GM21717 (cell line): ENCODE data around the gene FOXC1.

Source experiments
- ATAC-seq: cut with Tn5 transposase; IDR thresholded peaks from one replicate; pipeline ENCODE4 v1.9.1; 2021; ENCODE audit warnings: mild to moderate bottlenecking, moderate library complexity; ENCODE audit not compliant: unreplicated experiment

FOXC1 gene

GRCh38 chr6:1584146-1584545 lies 25.6 kb upstream of the FOXC1 start:
- ATAC-seq: no peak

DNA sequence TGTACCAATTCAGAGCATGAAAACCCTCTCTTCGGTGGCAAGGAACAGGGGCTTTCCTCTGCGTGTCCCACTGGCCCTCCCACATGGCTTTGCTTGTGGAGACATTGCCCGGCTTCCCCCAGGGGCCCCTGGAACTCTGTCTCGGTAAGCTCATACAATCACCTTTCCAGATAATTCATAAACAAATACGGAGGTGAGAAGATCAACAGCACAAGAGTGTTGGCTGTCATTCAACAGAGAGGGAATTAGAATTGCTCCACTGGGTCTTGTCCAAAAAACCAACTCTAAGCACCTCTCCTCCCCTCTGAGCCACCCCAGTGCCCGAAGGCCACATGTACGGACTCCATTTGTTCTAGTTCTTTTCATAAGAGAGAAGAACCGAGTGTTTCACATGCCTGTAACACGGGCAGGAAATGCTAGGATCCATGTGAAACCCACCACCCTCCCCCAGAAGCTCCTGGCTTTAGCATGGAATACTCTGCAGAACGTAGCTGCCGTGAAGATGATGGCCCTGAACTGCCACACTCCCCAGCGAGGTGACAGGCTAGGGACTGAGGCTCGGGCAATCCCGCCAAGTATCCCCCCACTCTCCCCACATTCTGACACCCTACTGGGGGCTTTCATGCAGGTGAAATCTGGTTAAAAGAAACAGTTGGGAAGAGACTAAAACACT lies 24.6 kb upstream of the FOXC1 start:
- ATAC-seq: no peak

DNA sequence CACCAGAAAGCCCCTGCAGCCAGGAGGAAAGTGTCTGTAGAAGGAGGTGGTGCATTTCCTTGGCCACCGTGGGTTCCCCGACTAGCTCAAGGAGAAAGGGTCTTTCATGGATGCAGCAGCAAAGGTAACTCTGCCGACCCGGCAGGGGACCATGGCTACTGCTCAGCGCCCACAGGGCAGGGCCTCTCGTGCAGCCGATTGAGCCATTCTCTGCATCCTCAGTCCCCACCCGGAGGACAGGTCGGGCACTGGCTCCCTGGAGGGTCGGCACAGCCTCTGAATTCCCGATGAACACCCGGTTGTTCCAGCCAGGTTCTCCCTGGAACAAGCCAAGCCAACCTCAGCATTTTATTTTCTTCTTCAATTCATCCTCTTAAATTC lies 24.1 kb upstream of the FOXC1 start:
- no peak for ATAC-seq

- no peak for ATAC-seq
Observed at GRCh38 chr6:1586256-1586655, 23.5 kb upstream of the FOXC1 start.

GRCh38 chr6:1586861-1587450 lies 22.8 kb upstream of the FOXC1 start:
- ATAC-seq: no peak

- ATAC-seq: no peak
Observed at GRCh38 chr6:1587546-1587945, 22.2 kb upstream of the FOXC1 start.

DNA sequence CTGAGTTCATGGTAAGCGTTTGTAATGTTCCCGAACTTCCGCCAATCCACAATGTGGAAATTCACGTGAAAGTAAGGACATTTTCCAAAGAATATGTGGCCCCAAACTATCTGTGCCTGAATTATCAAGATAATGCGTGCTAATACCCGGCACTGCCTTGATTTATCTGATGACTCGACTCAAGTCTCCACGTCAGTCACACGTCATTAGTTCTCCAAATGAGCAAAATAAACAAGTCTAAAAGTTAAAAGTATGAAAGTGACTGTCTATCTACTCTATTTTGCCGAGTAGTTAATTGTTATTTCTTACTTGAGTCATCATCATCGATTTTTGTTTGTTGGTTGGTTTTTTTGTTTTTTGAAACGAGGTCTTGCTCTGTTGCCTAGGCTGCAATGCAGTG lies 21.7 kb upstream of the FOXC1 start:
- ATAC-seq: no peak

DNA sequence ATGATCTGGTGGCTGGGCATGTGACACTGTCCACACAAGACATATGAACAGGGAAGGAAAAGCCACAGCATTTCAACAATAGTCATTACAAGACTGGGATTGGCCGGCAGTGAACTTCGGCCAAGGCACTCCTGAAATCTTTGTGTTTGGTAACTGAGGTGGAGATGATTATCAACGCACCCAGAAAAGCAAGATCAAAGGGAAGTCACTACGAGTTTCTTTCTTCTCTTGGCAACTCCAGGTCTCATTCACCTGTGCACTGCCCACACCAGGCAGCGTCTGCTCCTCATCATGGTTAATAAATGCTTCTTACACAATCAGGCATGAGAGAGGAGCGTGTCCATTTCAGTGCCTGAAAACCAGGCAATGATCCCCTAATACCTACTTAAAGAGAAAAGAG lies 20.5 kb upstream of the FOXC1 start:
- ATAC-seq: no peak

DNA sequence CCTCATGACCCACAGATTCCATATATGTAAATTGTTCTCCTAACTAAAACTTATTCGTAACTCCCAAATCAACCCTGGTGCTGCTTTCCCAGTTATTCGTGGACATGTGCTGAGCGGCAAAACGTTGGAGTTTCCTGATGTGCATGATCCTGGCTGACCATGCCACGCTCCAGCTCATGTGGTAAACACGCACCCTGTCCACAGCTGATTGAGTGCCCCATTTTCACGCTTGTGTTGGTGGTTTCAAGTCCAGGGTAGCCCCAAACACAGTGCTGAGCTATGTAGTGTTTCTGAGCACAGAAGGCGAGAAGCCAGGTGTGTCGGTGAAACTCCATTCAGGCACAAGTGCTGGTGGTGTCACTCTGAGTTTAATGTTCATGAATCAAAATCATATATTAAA lies 19.1 kb upstream of the FOXC1 start:
- ATAC-seq: no peak

- no peak for ATAC-seq
Observed at GRCh38 chr6:1591243-1591642, 18.5 kb upstream of the FOXC1 start.

DNA sequence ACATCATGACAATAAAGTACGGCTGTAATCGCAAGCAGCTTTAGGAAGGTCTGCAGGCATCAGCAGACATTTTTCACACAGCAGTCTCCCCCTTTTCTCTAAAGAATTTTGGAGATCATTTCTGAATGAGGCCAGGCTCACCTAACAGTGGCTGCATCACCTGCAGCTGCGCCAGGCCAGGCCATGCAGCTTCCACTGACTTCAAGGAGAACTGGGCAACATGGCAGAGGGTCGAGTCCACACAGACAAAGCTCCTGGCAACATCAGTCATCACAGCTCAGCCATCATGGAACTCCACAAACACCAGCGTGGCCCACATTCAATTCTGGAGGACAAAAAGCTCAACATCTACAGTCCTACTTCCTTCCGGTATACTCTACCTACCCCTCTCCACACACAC lies 17.8 kb upstream of the FOXC1 start:
- ATAC-seq: no peak

DNA sequence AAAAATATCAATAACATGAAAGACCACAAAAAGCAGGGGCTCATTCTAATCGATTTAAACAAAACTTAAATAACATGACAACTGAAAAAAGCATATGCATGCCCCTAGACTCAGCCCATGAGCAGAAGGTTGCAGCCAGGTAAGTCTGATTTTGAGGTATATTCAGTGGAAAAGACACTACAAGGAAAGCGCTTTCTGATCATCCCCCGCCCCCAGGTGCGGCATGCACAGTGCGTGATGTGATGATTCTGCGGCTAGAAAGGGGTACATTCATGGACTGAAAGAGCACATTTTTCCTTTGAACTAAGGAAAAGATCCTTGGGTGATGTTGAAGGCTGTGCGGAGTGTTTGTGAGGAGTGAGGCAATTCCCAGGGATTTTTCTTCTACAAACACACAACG lies 16.9 kb upstream of the FOXC1 start:
- no peak for ATAC-seq

- ATAC-seq: no peak
Observed at GRCh38 chr6:1593286-1593957, 16.3 kb upstream of the FOXC1 start.

DNA sequence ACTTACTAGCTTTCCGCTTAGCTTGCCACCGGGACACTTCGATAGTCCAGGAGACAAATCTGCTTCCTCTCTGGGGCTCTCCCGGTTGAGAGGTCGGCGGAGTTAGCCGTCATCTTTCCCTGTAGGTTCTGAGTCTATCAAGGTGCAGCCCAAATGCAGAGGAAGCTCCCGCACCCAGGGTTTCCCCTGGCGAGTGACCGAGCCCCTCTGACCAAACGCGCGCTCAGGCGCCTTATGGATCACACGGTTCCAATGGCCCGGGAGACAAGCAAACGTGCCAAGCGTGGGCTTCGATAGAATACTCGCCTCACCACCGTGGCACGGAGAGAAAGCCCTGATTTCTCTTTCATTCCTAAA lies 15.8 kb upstream of the FOXC1 start:
- ATAC-seq: no peak

DNA sequence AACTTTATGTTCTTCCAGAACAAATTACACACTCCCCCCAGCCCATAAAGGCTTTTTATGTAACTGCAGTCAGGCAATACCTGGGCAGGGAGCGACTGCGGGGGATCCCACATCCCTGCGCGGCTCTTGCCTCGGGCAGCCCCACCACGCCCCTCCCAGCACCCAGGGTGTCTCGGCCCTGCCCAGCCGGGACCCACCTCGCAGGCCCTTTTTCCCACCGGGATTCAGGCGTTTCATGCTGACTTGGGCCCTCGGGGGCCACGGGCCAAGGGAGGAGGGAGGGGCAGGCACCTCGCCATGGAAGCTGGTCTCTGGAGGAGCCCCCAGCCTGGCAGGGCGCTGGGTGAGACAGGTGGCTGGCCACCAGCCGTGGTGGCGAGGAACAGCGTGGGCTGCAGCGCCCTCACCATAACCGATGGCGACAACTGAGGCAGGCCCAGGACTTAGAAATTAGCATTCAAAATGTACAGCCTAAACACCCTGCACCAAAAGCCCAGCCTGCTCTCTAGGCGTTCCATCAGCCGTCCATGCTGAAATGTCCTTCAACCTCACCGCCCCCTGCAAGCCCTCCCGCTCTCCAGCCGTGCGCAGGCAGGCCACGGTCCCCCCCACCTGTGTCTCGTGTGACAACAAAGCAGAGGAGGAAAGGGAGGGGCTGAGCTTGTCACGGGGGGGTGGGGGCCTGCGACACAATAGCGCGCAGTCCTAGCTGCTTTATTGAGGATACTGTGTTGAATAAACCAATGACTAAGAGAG lies 15.1 kb upstream of the FOXC1 start:
- ATAC-seq: no peak

- ATAC-seq: no peak
Observed at GRCh38 chr6:1595271-1596087, 14.2 kb upstream of the FOXC1 start.

DNA sequence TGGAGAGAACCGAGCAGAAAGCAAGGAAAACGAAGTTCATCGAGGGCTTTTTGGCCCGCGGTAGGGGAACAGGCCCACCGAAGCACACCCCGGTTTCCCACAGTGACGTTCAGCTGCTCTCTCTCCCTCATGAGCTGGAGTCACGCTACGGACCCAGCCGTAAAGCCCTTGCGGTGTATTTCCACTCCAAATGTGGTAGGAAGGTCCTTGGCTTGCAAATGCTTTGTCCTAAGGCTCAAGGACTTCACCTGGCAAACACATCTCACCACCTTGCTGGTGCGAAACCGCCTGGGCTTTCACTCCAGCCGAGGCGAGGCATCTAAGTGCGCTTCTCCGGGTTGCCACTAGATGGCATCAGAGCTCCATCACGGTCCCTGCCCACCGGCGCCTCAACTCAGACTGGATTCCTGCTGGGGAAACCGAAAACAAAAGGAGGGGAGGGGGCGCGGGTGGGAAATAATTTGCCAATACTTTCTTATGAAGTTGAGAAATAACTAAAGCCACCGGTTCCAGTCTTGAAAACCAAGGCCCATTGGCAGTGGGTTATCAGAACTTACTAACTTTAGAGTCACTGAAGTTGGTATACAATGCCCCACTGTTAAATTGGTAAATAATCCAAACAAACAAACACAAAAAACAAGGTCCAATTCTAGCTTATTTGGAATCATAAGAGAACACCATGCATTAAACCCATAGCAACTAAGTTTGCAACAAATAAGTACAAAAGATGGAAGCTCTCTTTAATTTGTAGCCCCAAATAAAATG lies 13.4 kb upstream of the FOXC1 start:
- no peak for ATAC-seq

GRCh38 chr6:1597121-1597744 lies 12.5 kb upstream of the FOXC1 start:
- no peak for ATAC-seq

DNA sequence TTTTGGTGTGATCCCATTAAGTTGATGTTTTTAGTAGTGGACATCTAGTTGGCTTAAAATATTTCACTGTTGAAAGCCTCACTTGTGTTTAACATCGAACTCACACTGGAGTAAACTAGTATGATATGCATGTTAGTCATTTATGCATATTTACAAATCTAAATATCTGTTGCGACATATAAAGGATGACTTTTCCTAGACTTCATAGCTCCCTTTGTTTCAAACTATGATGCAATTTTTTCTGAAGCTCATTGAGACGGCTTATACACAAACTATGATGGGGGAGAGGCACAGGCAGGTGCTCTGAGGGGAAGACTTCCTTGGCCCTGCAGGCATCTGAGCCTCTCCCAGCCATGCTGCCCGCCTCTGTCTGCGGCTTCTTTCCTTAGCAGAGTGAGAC lies 11.8 kb upstream of the FOXC1 start:
- ATAC-seq: no peak

DNA sequence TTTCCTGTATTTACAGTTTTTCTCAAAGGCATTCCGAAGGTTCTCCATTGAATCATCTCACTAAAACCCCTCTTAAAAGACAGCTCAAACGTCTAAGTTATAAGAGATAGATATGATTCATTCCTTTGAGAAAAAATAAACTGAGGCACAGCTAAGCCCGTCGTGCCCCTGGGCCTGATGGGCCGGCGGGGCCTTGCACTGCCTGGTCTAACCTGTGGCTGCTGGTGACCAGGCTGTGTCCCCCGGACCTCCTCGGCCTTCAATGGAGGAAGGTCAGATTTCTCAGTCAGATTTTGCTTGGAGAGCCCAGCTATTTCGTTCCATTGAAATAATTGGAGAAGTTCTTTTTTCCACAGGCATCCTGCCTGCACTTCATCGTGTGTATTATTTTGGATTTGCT lies 11.3 kb upstream of the FOXC1 start:
- no peak for ATAC-seq
